Effector memory CD4-positive, alpha-beta T cell (primary cell): ENCODE data around the gene SGTA.

Experiments used
- DNase-seq, 3 donors: peaks; one replicate each; pipeline ENCODE4 v3.0.0-alpha.2; 2020
- H3K27ac ChIP-seq: 2 replicates; pipeline ENCODE4 v1.7.0; 2013; ENCODE audit warnings: mild to moderate bottlenecking, low read length, moderate library complexity; ENCODE audit not compliant: insufficient read depth, poor library complexity, severe bottlenecking
- H3K27me3 ChIP-seq: replicated peaks from 2 replicates; pipeline ENCODE4 v1.7.0; 2013; ENCODE audit warnings: mild to moderate bottlenecking, low read length; ENCODE audit not compliant: insufficient read depth, control insufficient read depth, poor library complexity, severe bottlenecking
- H3K36me3 ChIP-seq: 2 replicates; pipeline ENCODE4 v1.7.0; 2013; ENCODE audit warnings: mild to moderate bottlenecking, low read length, moderate library complexity; ENCODE audit not compliant: control insufficient read depth, insufficient read depth
- H3K4me1 ChIP-seq: 2 replicates; pipeline ENCODE4 v1.7.0; 2013; ENCODE audit warnings: low read length, mild to moderate bottlenecking; ENCODE audit not compliant: control insufficient read depth, insufficient read depth, poor library complexity, severe bottlenecking
- H3K4me3 ChIP-seq: 2 replicates; pipeline ENCODE4 v1.7.0; 2013; ENCODE audit warnings: low read length, low read depth, mild to moderate bottlenecking; ENCODE audit not compliant: insufficient read depth, poor library complexity, severe bottlenecking
- H3K9me3 ChIP-seq: 2 replicates; pipeline ENCODE4 v1.7.0; 2013; ENCODE audit warnings: mild to moderate bottlenecking, low read length, moderate library complexity; ENCODE audit not compliant: control insufficient read depth

The SGTA gene

GRCh38 chr19:2816641-2817040, 33.6 kb upstream of the SGTA start:
- H3K27ac ChIP-seq = no peak overlapping the region
- DNase-seq = no peak
- no peak overlapping the region for H3K4me3 ChIP-seq
- H3K36me3 ChIP-seq = no peaks in the 10 kb centered on the region
- H3K4me1 ChIP-seq = peaks cover 5% of the 10 kb centered on the region
- H3K27me3 ChIP-seq = no peaks in the 10 kb centered on the region
- no peaks in the 10 kb centered on the region for H3K9me3 ChIP-seq

- Histone ChIP-seq H3K4me1 (peaks cover 5% of the 10 kb centered on the region), H3K27ac (no peak overlapping the region), H3K9me3 (no peaks in the 10 kb centered on the region), H3K4me3 (no peak overlapping the region), H3K27me3 (no peaks in the 10 kb centered on the region), H3K36me3 (no peaks in the 10 kb centered on the region)
- no peak for DNase-seq
Measured at GRCh38 chr19:2815923-2816322, 32.9 kb upstream of the SGTA start.

- H3K27ac ChIP-seq = no peak overlapping the region
- H3K27me3 ChIP-seq = no peaks in the 10 kb centered on the region
- peaks cover 2% of the 10 kb centered on the region for H3K4me1 ChIP-seq
- DNase-seq = no peak
- no peak overlapping the region for H3K4me3 ChIP-seq
- no peaks in the 10 kb centered on the region for H3K9me3 ChIP-seq
- no peaks in the 10 kb centered on the region for H3K36me3 ChIP-seq
Measured at GRCh38 chr19:2815191-2815614, 32.1 kb upstream of the SGTA start.

- Histone ChIP-seq H3K27ac (no peak overlapping the region), H3K4me3 (no peak overlapping the region), H3K27me3 (no peaks in the 10 kb centered on the region), H3K4me1 (no peaks in the 10 kb centered on the region), H3K9me3 (no peaks in the 10 kb centered on the region), H3K36me3 (no peaks in the 10 kb centered on the region)
- no peak for DNase-seq
Measured at GRCh38 chr19:2814426-2814825, 31.4 kb upstream of the SGTA start.

GRCh38 chr19:2813235-2814160, 30.4 kb upstream of the SGTA start:
- H3K4me3 ChIP-seq = no peak overlapping the region
- no peak for DNase-seq
- H3K36me3 ChIP-seq = peaks cover 6% of the 10 kb centered on the region
- H3K4me1 ChIP-seq = no peaks in the 10 kb centered on the region
- no peaks in the 10 kb centered on the region for H3K9me3 ChIP-seq
- no peak overlapping the region for H3K27ac ChIP-seq
- H3K27me3 ChIP-seq = no peaks in the 10 kb centered on the region

- H3K27me3 ChIP-seq = no peaks in the 10 kb centered on the region
- DNase-seq = no peak
- no peaks in the 10 kb centered on the region for H3K4me1 ChIP-seq
- H3K27ac ChIP-seq = no peak overlapping the region
- H3K36me3 ChIP-seq = peaks cover 15% of the 10 kb centered on the region
- H3K4me3 ChIP-seq = no peak overlapping the region
- H3K9me3 ChIP-seq = no peaks in the 10 kb centered on the region
Measured at GRCh38 chr19:2812414-2813234, 29.6 kb upstream of the SGTA start.

GRCh38 chr19:2811735-2812413, 28.8 kb upstream of the SGTA start:
- Histone ChIP-seq H3K27ac (no peak overlapping the region), H3K36me3 (peaks cover 22% of the 10 kb centered on the region), H3K9me3 (no peaks in the 10 kb centered on the region), H3K27me3 (no peaks in the 10 kb centered on the region), H3K4me3 (no peak overlapping the region), H3K4me1 (no peaks in the 10 kb centered on the region)
- no peak for DNase-seq

- no peak overlapping the region for H3K27ac ChIP-seq
- H3K36me3 ChIP-seq = peaks cover 28% of the 10 kb centered on the region
- no peaks in the 10 kb centered on the region for H3K9me3 ChIP-seq
- H3K27me3 ChIP-seq = no peaks in the 10 kb centered on the region
- no peak for DNase-seq
- no peaks in the 10 kb centered on the region for H3K4me1 ChIP-seq
- H3K4me3 ChIP-seq = no peak overlapping the region
Measured at GRCh38 chr19:2811221-2811722, 28.2 kb upstream of the SGTA start.

GRCh38 chr19:2810141-2811091, 27.3 kb upstream of the SGTA start:
- Histone ChIP-seq H3K27ac (no peak overlapping the region), H3K27me3 (no peaks in the 10 kb centered on the region), H3K9me3 (no peaks in the 10 kb centered on the region), H3K36me3 (peaks cover 31% of the 10 kb centered on the region), H3K4me1 (no peaks in the 10 kb centered on the region), H3K4me3 (no peak overlapping the region)
- no peak for DNase-seq
